HAP-1 (cell line): Measurements from ENCODE around the gene NFATC1.

Experiments
- DNase-seq, 2 experiments: peaks; one replicate each; pipeline ENCODE4 v3.0.0-alpha.2; 2016 to 2020; ENCODE audit warnings: low spot score in 2 of 2
- H3K27me3 ChIP-seq: fragments of 250-450 bp; sonication (Bioruptor Pico); 2 replicates; pipeline ENCODE4 v1.5.1; 2020; ENCODE audit warnings: low read depth, mild to moderate bottlenecking, moderate library complexity
- H3K36me3 ChIP-seq: fragments of 250-450 bp; sonication (Bioruptor Pico); replicated peaks from 2 replicates; pipeline ENCODE4 v1.5.1; 2020; ENCODE audit warnings: mild to moderate bottlenecking
- H3K4me1 ChIP-seq: fragments of 250-450 bp; sonication (Bioruptor Pico); 2 replicates; pipeline ENCODE4 v1.5.1; 2020; ENCODE audit warnings: mild to moderate bottlenecking
- H3K4me3 ChIP-seq: fragments of 250-450 bp; sonication (Bioruptor Pico); 2 replicates; pipeline ENCODE4 v1.5.1; 2020; ENCODE audit warnings: mild to moderate bottlenecking, moderate library complexity
- H3K9me3 ChIP-seq: fragments of 250-450 bp; sonication (Bioruptor Pico); 2 replicates; pipeline ENCODE4 v1.5.1; 2020; ENCODE audit warnings: mild to moderate bottlenecking, moderate library complexity
- in situ Hi-C: fragments of 300-500 bp; cut with MboI; formaldehyde crosslinking; loops from 3 replicates; pipeline ENCODE4 v1.14.3; 2020; ENCODE audit warnings: low sequenced_read_pairs, inconsistent platforms, mixed read lengths

The NFATC1 gene

DNA sequence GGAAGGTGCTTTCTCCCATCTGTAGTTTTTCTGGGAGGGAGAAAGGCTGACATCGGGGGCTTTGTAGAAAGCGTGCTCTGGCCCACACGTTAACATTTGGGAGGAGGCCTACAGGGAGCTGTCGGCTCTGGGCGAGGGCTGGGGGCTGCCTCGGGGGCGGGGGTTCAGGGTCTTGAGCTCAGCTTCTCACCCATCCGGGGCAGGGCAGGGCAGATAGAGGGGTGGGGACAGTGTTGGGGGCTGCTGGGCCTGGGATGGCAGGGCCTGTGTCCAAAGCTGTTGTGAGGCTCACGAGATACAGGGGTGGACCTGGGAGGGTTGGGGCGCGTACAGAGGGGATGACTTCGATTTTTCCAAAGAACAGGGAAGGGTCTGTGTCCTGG lies 27.0 kb downstream of the NFATC1 start:
- in situ Hi-C loops: no loop called here
- Histone ChIP-seq H3K4me1 (no peaks in the 10 kb centered on the region), H3K36me3 (no peaks in the 10 kb centered on the region), H3K9me3 (no peaks in the 10 kb centered on the region), H3K27me3 (no peaks in the 10 kb centered on the region), H3K4me3 (no peak overlapping the region)
- DNase-seq: no peak

GRCh38 chr18:79423211-79424007 lies 27.7 kb downstream of the NFATC1 start:
- no peak for DNase-seq
- in situ Hi-C loops: no loop called here
- H3K27me3 ChIP-seq: no peaks in the 10 kb centered on the region
- no peak overlapping the region for H3K4me3 ChIP-seq
- no peaks in the 10 kb centered on the region for H3K36me3 ChIP-seq
- H3K4me1 ChIP-seq: no peaks in the 10 kb centered on the region
- H3K9me3 ChIP-seq: no peaks in the 10 kb centered on the region

DNA sequence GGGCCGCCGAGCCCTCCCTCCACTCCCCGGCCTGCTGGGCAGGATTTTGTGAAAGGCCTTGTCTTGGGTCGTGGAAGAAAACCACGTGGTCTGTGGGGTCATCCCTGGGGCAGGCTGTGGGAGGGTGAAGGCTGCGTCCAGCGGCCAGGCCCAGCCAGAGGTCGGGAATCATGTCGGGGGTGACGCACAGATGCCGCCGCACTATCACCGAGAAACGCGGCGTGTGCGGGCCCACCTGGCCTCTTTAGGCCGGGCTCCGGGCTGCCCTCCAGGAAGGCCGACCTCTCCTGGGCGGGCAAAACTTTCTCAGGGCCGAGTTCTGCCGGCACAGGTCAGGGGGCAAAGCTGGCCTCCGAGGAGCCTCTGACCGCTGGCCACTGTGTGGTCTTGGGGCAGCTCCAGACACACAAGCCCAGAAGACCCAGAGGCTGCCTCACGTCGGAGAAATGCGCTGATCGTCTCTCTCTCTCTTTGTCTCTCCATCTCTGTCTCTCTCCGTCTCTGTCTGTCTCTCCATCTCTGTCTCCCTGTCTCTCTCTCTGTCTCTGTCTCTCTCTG lies 28.4 kb downstream of the NFATC1 start:
- no peak for DNase-seq
- no peaks in the 10 kb centered on the region for H3K36me3 ChIP-seq
- H3K4me3 ChIP-seq: no peak overlapping the region
- H3K9me3 ChIP-seq: no peaks in the 10 kb centered on the region
- in situ Hi-C loops: no loop called here
- H3K4me1 ChIP-seq: no peaks in the 10 kb centered on the region
- no peaks in the 10 kb centered on the region for H3K27me3 ChIP-seq

GRCh38 chr18:79424880-79425568 lies 29.3 kb downstream of the NFATC1 start:
- no peaks in the 10 kb centered on the region for H3K9me3 ChIP-seq
- no peaks in the 10 kb centered on the region for H3K27me3 ChIP-seq
- DNase-seq: no peak
- H3K36me3 ChIP-seq: no peaks in the 10 kb centered on the region
- no peaks in the 10 kb centered on the region for H3K4me1 ChIP-seq
- in situ Hi-C loops: no loop called here
- no peak overlapping the region for H3K4me3 ChIP-seq

DNA sequence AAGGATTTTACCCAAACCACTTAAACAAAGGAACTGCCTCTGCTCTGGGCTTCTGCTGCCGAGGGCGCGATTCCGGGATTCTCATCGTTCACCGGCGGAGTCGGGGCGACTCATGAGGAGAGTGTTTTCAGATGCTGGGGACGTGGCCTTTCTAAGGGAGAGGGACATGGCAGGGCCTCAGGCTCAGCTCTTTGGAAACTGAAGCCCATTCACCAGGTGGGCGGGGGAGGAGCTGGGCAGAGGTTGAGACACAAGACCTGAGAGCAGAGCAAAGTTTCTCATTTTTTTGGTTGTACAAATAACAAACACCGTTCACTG lies 29.8 kb downstream of the NFATC1 start:
- DNase-seq: no peak
- Histone ChIP-seq H3K9me3 (no peaks in the 10 kb centered on the region), H3K27me3 (no peaks in the 10 kb centered on the region), H3K4me1 (no peaks in the 10 kb centered on the region), H3K4me3 (no peak overlapping the region), H3K36me3 (no peaks in the 10 kb centered on the region)
- in situ Hi-C loops: no loop called here

- no peaks in the 10 kb centered on the region for H3K27me3 ChIP-seq
- no peak for DNase-seq
- no peak overlapping the region for H3K4me3 ChIP-seq
- H3K4me1 ChIP-seq: no peaks in the 10 kb centered on the region
- no peaks in the 10 kb centered on the region for H3K36me3 ChIP-seq
- in situ Hi-C loops: no loop called here
- H3K9me3 ChIP-seq: no peaks in the 10 kb centered on the region
These were observed 30.9 kb downstream of the NFATC1 start for GRCh38 chr18:79426376-79427300.

DNA sequence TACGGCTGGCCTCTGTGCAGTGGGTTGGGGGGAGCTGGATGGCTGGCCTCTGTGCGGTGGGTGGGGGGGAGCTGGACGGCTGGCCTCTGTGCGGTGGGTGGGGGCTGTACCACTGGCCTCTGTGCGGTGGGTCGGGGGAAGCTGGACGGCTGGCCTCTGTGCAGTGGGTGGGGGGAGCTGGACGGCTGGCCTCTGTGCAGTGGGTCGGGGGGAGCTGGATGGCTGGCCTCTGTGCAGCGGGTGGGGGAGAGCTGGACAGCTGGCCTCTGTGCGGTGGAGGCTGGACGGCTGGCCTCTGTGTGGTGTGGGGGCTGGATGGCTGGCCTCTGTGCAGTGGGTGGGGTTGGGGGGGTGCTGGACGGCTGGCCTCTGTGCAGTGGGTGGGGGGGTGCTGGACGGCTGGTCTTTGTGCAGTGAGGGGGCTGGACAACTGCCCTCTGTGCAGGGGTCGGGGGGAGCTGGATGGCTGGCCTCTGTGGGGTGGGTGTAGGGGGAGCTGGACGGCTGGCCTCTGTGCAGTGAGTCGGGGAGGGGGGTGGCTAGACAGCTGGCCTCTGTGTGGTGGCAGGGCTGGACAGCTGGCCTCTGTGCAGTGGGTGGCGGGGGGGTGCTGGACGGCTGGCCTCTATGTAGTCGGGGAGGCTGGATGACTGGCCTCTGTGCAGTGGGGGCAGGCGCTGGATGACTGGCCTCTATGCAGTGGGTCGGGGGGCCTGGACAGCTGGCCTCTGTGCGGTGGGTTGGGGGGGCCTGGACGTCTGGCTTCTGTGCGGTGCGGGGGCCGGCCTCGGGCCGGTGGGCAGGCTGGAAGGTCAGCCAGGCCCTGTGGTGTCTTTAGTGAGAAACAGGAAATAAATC lies 31.9 kb downstream of the NFATC1 start:
- no peaks in the 10 kb centered on the region for H3K4me1 ChIP-seq
- H3K27me3 ChIP-seq: no peaks in the 10 kb centered on the region
- no peaks in the 10 kb centered on the region for H3K9me3 ChIP-seq
- no peaks in the 10 kb centered on the region for H3K36me3 ChIP-seq
- in situ Hi-C loops: no loop called here
- DNase-seq: no peak
- no peak overlapping the region for H3K4me3 ChIP-seq

GRCh38 chr18:79428287-79428686 lies 32.6 kb downstream of the NFATC1 start:
- H3K36me3 ChIP-seq: no peaks in the 10 kb centered on the region
- DNase-seq: no peak
- no peaks in the 10 kb centered on the region for H3K4me1 ChIP-seq
- no peaks in the 10 kb centered on the region for H3K9me3 ChIP-seq
- no peak overlapping the region for H3K4me3 ChIP-seq
- H3K27me3 ChIP-seq: no peaks in the 10 kb centered on the region
- in situ Hi-C loops: no loop called here

GRCh38 chr18:79429381-79429780 lies 33.7 kb downstream of the NFATC1 start:
- Histone ChIP-seq H3K9me3 (no peaks in the 10 kb centered on the region), H3K4me1 (no peaks in the 10 kb centered on the region), H3K27me3 (no peaks in the 10 kb centered on the region), H3K36me3 (no peaks in the 10 kb centered on the region), H3K4me3 (no peak overlapping the region)
- no peak for DNase-seq
- in situ Hi-C loops: no loop called here

- H3K4me3 ChIP-seq: no peak overlapping the region
- no peaks in the 10 kb centered on the region for H3K9me3 ChIP-seq
- no peaks in the 10 kb centered on the region for H3K36me3 ChIP-seq
- no peaks in the 10 kb centered on the region for H3K4me1 ChIP-seq
- in situ Hi-C loops: no loop called here
- no peaks in the 10 kb centered on the region for H3K27me3 ChIP-seq
- DNase-seq: no peak
These were observed 34.1 kb downstream of the NFATC1 start for GRCh38 chr18:79429785-79430281.

- no peak for DNase-seq
- Histone ChIP-seq H3K9me3 (no peaks in the 10 kb centered on the region), H3K4me1 (no peaks in the 10 kb centered on the region), H3K36me3 (no peaks in the 10 kb centered on the region), H3K4me3 (no peak overlapping the region), H3K27me3 (no peaks in the 10 kb centered on the region)
- in situ Hi-C loops: no loop called here
These were observed 36.8 kb downstream of the NFATC1 start for GRCh38 chr18:79432376-79433120.

- DNase-seq: no peak
- H3K4me3 ChIP-seq: no peak overlapping the region
- no peaks in the 10 kb centered on the region for H3K9me3 ChIP-seq
- H3K27me3 ChIP-seq: no peaks in the 10 kb centered on the region
- no peaks in the 10 kb centered on the region for H3K36me3 ChIP-seq
- in situ Hi-C loops: no loop called here
- H3K4me1 ChIP-seq: no peaks in the 10 kb centered on the region
These were observed 37.7 kb downstream of the NFATC1 start for GRCh38 chr18:79433431-79433830.
